ENCODE data around the gene TMEM131. TPM values are rescaled to one million over a fixed set of nuclear protein-coding genes. Genes with fewer than 3 reads are reported as not detected.

Gene TMEM131
- total and polyA plus RNA-seq, 4 donors = 25.3 to 39.4 (median 38.1) TPM

Small RNAs within 50 kb of the gene (small RNA-seq; reads per million reads assigned to genes)
- gene HMGN1P36 (ENCODE audit: low replicate concordance) (not detected), gene RNU7-96P (ENCODE audit: low replicate concordance) (not detected)

Other genes with a start within 250 kb of the TMEM131 start
- 1 to 10 TPM; 1.5 to 4.1 TPM for gene VWA3B, start 91.2 kb upstream of the TMEM131 start, total RNA-seq
- 1 to 10 TPM; 2.4 to 5.9 TPM for gene VWA3B, start 91.2 kb upstream of the TMEM131 start, polyA plus RNA-seq (ENCODE audit: insufficient read length in 2 of 2)

All from spinal cord (tissue), 4 donors.